IPS DF 6.9 (cell line): ENCODE results near the gene OGDH.

Experiments used
- DNase-seq: peaks from one replicate; pipeline ENCODE4 v3.0.0-alpha.2; 2013; ENCODE audit warnings: low read depth, low spot score
- H3K27ac ChIP-seq: one replicate; pipeline ENCODE4 v1.5.1; 2013; ENCODE audit warnings: low read length, control low read depth
- H3K27me3 ChIP-seq: 2 replicates; pipeline ENCODE4 v1.6.1; 2013; ENCODE audit warnings: mild to moderate bottlenecking, low read length; ENCODE audit not compliant: control insufficient read depth, insufficient read depth
- H3K36me3 ChIP-seq: 2 replicates; pipeline ENCODE4 v1.6.1; 2013; ENCODE audit warnings: low read length; ENCODE audit not compliant: control insufficient read depth, insufficient read depth
- H3K4me1 ChIP-seq: 2 replicates; pipeline ENCODE4 v1.6.1; 2013; ENCODE audit warnings: low read length; ENCODE audit not compliant: control insufficient read depth, insufficient read depth
- H3K4me3 ChIP-seq: 2 replicates; pipeline ENCODE4 v1.5.1; 2013; ENCODE audit warnings: mild to moderate bottlenecking, low read length
- H3K9me3 ChIP-seq: 2 replicates; pipeline ENCODE4 v1.6.1; 2013; ENCODE audit warnings: low read length, inconsistent platforms; ENCODE audit not compliant: control insufficient read depth, insufficient read depth
- WGBS: extraction: QIAGEN DNeasy Blood & Tissue Kit; methylation state at CpG from one replicate; pipeline ENCODE4 v1.1.7; 2013; ENCODE audit warnings: mixed read lengths, missing lambda C conversion rate; ENCODE audit not compliant: insufficient read length, insufficient coverage; 5-methylcytosine and 5-hydroxymethylcytosine counted together

OGDH gene

DNA sequence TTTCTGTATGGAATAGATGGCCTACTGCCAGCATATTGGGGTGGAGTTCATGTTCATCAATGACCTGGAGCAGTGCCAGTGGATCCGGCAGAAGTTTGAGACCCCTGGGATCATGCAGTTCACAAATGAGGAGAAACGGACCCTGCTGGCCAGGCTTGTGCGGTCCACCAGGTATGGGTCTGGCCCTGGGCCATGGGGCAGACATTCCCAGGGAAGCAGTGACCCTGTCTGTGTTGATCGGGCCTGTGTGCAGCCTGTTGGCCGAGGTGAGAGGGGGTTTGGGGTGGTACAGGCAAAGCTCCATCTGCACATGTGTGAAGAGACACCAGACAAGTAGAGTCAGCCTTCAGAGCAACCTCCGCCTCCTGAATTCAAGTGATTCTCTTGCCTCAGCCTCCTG, 67.3 kb downstream of the OGDH start:
- DNase-seq = no peak
- no peak overlapping the region for H3K27ac ChIP-seq
- no peak overlapping the region for H3K4me3 ChIP-seq
- peaks cover 12% of the 10 kb centered on the region for H3K36me3 ChIP-seq
- WGBS = no CpG with 5 or more reads among the region's 6 CpGs
- no peaks in the 10 kb centered on the region for H3K4me1 ChIP-seq
- H3K27me3 ChIP-seq = no peaks in the 10 kb centered on the region
- no peaks in the 10 kb centered on the region for H3K9me3 ChIP-seq

DNA sequence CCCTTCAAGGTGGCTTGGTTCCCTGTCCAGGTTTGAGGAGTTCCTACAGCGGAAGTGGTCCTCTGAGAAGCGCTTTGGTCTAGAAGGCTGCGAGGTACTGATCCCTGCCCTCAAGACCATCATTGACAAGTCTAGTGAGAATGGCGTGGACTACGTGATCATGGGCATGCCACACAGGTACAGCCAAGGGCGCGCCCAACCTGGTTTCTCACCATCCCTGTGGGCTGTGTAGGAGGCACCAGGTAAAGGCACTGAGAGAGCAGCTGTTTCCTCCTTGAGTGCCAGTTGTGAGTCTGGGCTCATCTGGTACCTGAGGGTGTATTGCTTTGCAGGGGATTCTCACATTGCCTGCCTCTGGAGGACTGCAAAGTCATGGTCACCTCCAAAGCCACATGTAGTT, 68.0 kb downstream of the OGDH start:
- H3K27me3 ChIP-seq = no peaks in the 10 kb centered on the region
- peaks cover 16% of the 10 kb centered on the region for H3K36me3 ChIP-seq
- no peaks in the 10 kb centered on the region for H3K4me1 ChIP-seq
- no CpG with 5 or more reads among the region's 7 CpGs for WGBS
- H3K9me3 ChIP-seq = no peaks in the 10 kb centered on the region
- H3K4me3 ChIP-seq = no peak overlapping the region
- H3K27ac ChIP-seq = no peak overlapping the region
- DNase-seq = no peak

DNA sequence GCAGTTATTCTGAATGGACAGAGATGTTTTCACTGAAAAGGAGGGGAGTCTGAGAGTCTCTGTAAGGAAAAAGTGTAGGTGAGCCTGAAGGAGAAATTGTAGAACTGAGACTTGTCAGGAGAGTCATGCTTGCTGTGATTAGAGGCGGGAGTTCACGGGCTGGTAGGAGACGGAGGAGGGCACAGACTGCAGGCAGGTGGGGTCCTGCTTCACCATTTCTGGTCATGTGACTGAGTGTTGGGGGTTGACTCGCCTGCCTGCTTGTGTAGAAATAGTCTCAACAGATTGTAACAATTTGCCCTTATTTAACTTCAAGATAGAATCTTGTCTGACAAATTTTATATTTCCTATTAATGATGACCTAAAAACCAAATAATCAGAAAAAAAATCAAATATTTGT, 70.3 kb downstream of the OGDH start:
- no peak overlapping the region for H3K4me3 ChIP-seq
- no peaks in the 10 kb centered on the region for H3K4me1 ChIP-seq
- no peak overlapping the region for H3K27ac ChIP-seq
- WGBS = no CpG with 5 or more reads among the region's 4 CpGs
- H3K27me3 ChIP-seq = no peaks in the 10 kb centered on the region
- no peak for DNase-seq
- no peaks in the 10 kb centered on the region for H3K9me3 ChIP-seq
- H3K36me3 ChIP-seq = peaks cover 19% of the 10 kb centered on the region

DNA sequence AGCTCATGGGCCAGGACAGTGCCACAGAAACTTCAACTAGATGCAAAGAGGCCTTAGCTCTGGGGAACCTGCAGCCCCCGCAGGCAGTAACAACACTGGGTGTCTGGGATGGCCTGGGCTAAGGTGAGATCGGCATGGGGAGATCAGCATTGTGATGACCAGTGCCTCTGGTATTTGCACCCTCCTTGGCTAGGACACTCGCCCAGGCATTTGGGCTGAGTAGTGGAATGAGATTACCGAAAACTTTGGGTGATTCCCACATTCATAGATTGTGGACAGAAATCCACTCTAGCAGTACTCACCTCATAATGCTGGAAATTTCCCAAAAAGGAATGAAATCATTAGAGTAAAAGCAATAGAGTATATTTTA, 71.7 kb downstream of the OGDH start:
- no peak overlapping the region for H3K27ac ChIP-seq
- WGBS = no CpG with 5 or more reads among the region's 4 CpGs
- peaks cover 20% of the 10 kb centered on the region for H3K36me3 ChIP-seq
- no peaks in the 10 kb centered on the region for H3K27me3 ChIP-seq
- no peak overlapping the region for H3K4me3 ChIP-seq
- no peaks in the 10 kb centered on the region for H3K9me3 ChIP-seq
- no peaks in the 10 kb centered on the region for H3K4me1 ChIP-seq
- no peak for DNase-seq

DNA sequence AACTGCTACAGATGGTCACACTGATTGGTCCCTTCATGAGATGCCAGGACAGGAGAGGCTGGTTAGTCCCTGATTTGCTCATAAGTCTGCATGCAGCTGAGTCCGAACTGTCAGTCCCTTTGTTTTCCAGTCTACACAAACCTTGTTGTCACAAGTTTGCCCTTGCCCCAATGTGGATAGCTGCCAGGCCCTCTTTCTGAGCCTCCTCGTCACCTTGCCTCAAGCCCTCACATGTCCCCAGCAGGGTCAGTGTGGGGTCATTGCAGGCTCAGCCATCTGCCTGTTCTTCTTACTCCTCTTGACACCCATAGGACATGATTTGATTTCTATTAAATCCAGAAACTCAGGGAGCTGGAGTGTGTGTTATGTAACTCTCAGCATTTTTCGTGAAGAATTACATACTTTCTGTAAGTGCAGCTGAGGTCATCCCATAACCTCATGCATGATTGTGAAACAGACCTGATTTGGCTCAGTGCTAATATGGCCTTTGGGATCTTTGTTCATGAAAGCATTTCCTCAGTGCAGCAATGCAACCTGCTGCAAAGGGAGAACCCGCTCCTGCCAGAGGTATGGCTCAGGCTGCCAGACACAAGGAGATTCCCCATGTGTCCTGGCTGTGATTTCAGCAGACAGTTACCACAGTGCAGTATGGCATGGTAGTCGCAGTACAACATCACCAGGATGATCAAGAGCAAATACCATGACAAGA, 72.2 kb downstream of the OGDH start:
- H3K9me3 ChIP-seq = no peaks in the 10 kb centered on the region
- no peak overlapping the region for H3K27ac ChIP-seq
- no peak for DNase-seq
- no peaks in the 10 kb centered on the region for H3K4me1 ChIP-seq
- no CpG with 5 or more reads among the region's 5 CpGs for WGBS
- peaks cover 17% of the 10 kb centered on the region for H3K36me3 ChIP-seq
- no peak overlapping the region for H3K4me3 ChIP-seq
- no peaks in the 10 kb centered on the region for H3K27me3 ChIP-seq

DNA sequence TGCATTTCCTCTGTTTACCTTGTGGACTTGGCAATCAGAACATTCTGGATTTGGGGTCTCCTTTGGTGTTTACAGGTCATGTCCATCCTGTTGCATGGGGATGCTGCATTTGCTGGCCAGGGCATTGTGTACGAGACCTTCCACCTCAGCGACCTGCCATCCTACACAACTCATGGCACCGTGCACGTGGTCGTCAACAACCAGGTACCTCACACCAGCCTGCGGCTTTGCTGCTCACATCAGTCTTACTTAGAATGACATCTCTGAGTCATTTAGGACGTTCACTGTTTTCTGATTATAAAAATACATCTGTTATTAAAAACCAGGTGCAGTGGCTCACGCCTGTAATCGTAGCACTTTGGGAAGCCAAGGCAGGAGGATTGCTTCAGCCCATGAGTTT, 75.2 kb downstream of the OGDH start:
- Histone ChIP-seq H3K4me3 (no peak overlapping the region), H3K27ac (no peak overlapping the region), H3K27me3 (no peaks in the 10 kb centered on the region), H3K4me1 (no peaks in the 10 kb centered on the region), H3K36me3 (peaks cover 7% of the 10 kb centered on the region), H3K9me3 (no peaks in the 10 kb centered on the region)
- no CpG with 5 or more reads among the region's 9 CpGs for WGBS
- DNase-seq = no peak

DNA sequence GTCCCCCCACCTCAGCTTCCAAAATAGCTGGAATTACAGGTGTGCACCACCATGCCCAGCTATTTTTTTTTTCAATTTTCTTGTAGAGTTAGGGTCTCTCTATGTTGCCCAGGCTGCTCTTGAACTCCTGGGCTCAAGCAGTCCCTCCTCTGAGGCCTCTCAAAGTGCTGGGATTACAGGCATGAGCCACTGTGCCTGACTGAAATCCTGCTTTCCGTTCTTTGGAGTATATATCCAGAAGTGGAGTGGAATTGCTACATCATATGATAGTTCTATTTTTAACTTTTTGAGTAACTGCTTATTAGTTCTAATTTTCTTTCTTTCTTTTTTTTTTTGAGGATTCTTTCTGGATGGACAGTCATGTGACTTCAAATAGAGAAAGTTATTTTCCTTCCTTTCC, 79.3 kb downstream of the OGDH start:
- no peak overlapping the region for H3K4me3 ChIP-seq
- no peaks in the 10 kb centered on the region for H3K4me1 ChIP-seq
- H3K36me3 ChIP-seq = peaks cover 4% of the 10 kb centered on the region; the same call in 1 of the 2 replicates
- no peak overlapping the region for H3K27ac ChIP-seq
- no peaks in the 10 kb centered on the region for H3K27me3 ChIP-seq
- no CpG with 5 or more reads among the region's 1 CpG for WGBS
- DNase-seq = no peak
- H3K9me3 ChIP-seq = no peaks in the 10 kb centered on the region

DNA sequence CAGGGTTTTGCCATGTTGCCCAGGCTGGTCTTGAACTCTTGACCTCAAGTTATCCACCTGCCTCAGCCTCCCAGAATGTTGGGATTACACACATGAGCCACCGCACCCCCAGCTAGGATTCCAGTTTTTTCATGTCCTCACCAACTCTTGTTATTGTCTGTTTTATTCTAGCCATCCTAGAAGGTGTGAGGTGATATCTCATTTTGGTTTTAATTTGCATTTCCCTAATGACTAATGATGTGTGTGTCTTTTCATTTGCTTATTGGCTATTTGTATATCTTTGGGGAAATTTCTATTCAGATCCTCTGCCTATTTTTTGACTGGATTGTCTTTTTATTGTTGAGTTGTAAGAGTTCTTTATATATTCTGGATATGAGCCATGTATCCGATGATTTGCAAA, 83.0 kb downstream of the OGDH start:
- Histone ChIP-seq H3K4me3 (no peak overlapping the region), H3K9me3 (no peaks in the 10 kb centered on the region), H3K27ac (no peak overlapping the region), H3K4me1 (no peaks in the 10 kb centered on the region), H3K27me3 (no peaks in the 10 kb centered on the region), H3K36me3 (no peaks in the 10 kb centered on the region)
- DNase-seq = no peak
- WGBS = no CpG with 5 or more reads among the region's 2 CpGs

DNA sequence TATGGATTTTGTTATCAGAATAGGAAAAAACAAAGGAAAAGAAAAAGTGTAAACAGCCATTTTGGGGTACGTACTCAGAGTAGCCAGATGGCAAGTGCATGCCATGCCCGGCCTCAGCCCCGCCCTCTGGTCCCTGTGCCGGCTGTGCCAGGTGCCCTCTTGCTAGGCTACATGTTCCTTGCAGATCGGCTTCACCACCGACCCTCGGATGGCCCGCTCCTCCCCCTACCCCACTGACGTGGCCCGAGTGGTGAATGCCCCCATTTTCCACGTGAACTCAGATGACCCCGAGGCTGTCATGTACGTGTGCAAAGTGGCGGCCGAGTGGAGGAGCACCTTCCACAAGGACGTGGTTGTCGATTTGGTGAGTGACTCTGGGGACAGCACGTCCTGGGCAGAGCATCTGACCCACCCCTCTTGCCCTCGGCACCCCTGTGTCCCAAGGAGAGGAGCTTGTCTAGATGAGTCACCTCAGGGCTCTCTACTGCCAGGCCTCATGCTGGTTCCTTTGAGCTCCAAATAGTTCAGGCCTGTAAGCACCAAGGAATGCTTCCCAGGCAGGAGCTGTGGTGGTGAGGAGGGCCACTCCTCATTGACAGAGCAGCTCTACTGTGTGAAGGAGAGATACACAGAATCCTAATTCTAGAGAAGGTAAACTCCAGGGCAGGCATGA, 87.3 kb downstream of the OGDH start:
- Histone ChIP-seq H3K27ac (no peak overlapping the region), H3K36me3 (peaks cover 26% of the 10 kb centered on the region), H3K4me1 (no peaks in the 10 kb centered on the region), H3K9me3 (no peaks in the 10 kb centered on the region), H3K4me3 (no peak overlapping the region), H3K27me3 (no peaks in the 10 kb centered on the region)
- no peak for DNase-seq
- WGBS = no CpG with 5 or more reads among the region's 19 CpGs

DNA sequence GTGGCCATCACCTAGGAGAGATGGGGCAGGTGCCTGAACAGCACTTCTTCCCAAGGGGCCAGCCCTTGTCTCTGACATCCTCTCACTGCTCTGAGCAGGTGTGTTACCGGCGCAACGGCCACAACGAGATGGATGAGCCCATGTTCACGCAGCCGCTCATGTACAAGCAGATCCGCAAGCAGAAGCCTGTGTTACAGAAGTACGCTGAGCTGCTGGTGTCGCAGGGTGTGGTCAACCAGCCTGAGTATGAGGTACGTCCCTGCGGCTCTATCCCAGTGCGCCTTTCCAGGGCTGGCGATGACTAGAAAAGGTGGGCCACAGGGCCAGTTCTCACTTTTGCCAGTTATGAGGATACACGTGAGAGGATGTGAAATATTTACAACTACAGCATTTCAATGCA, 87.9 kb downstream of the OGDH start:
- peaks cover 26% of the 10 kb centered on the region for H3K36me3 ChIP-seq
- H3K27ac ChIP-seq = no peak overlapping the region
- DNase-seq = no peak
- no CpG with 5 or more reads among the region's 14 CpGs for WGBS
- no peaks in the 10 kb centered on the region for H3K27me3 ChIP-seq
- no peak overlapping the region for H3K4me3 ChIP-seq
- H3K4me1 ChIP-seq = no peaks in the 10 kb centered on the region
- no peaks in the 10 kb centered on the region for H3K9me3 ChIP-seq

DNA sequence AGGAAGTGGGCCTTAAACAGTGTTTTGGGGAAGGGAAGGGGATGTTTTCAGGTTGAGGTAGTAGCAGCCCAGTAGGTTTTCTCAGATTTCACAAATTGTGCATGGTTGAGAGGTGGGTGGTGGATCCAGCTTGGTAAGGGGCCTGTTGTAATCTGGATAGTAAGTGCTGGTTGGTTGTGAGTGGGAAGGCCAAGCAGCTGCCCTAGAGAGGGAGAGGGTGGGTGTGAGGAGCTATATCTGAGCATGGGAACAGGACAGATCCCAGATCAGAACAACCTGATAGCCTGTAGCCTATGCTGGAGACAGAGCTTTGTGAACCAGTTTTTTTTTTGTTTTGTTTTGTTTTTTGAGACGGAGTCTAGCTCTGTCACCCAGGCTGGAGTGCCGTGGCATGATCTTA, 88.3 kb downstream of the OGDH start:
- DNase-seq = no peak
- H3K9me3 ChIP-seq = no peaks in the 10 kb centered on the region
- no peak overlapping the region for H3K27ac ChIP-seq
- no peak overlapping the region for H3K4me3 ChIP-seq
- H3K36me3 ChIP-seq = peaks cover 26% of the 10 kb centered on the region
- WGBS = no CpG with 5 or more reads among the region's 2 CpGs
- no peaks in the 10 kb centered on the region for H3K4me1 ChIP-seq
- no peaks in the 10 kb centered on the region for H3K27me3 ChIP-seq
